Hepatocyte (in vitro differentiated cells): ENCODE results near the gene ATP23.

ENCODE experiments used
- EZH2phosphoT487 ChIP-seq: fragments of 200-600 bp; sonication (generic); IDR thresholded peaks from one replicate; pipeline ENCODE4 v1.6.1; 2018; ENCODE audit warnings: antibody characterized with exemption, mild to moderate bottlenecking, low read depth, moderate library complexity; ENCODE audit not compliant: unreplicated experiment, severe bottlenecking
- TF ChIP-seq, protein P1 (sequence below): fragments of 200-600 bp; sonication (generic); IDR thresholded peaks from 2 replicates; pipeline ENCODE4 v1.5.1; 2016; ENCODE audit warnings: antibody characterized with exemption, mild to moderate bottlenecking; ENCODE audit not compliant: poor library complexity

DNA sequence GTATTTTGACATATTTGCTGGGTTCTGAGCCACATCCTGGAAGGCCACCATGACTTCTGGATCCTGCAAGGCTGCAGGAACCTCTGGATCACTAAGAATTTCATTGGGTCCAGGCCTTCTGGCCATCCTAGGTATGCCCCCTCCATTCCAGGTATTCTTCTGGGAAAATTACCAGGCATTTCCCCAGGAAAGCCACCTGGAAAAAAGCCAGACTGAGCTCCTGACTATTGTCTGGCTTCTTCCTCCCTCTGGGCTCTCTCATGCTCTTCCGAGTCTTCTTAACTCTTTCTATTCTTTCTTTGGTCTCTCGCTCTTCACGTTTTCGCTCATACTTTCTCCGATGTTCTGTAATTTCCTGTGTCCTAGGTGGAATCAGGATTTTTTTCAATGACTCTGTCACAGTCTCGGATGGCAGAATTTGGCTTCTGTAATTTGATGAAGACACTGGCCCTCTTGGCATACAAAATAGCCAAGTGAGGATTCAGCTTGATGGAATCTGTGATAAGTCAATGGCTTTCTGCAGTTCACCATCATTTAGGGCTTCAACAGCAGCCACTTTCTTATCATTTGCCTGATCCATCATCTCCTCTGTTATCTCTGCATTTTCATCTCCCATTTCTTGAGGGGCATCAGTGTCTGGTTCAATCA is 42.6 kb downstream of the ATP23 start:
- TF ChIP-seq, protein P1, sequence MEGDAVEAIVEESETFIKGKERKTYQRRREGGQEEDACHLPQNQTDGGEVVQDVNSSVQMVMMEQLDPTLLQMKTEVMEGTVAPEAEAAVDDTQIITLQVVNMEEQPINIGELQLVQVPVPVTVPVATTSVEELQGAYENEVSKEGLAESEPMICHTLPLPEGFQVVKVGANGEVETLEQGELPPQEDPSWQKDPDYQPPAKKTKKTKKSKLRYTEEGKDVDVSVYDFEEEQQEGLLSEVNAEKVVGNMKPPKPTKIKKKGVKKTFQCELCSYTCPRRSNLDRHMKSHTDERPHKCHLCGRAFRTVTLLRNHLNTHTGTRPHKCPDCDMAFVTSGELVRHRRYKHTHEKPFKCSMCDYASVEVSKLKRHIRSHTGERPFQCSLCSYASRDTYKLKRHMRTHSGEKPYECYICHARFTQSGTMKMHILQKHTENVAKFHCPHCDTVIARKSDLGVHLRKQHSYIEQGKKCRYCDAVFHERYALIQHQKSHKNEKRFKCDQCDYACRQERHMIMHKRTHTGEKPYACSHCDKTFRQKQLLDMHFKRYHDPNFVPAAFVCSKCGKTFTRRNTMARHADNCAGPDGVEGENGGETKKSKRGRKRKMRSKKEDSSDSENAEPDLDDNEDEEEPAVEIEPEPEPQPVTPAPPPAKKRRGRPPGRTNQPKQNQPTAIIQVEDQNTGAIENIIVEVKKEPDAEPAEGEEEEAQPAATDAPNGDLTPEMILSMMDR: no peak
- no peak for TF ChIP-seq EZH2phosphoT487
